Brain microvascular endothelial cell (primary cell): ENCODE results near the gene ADAMTS12.

Source experiments
- DNase-seq: peaks from one replicate; pipeline ENCODE4 v3.0.0-alpha.2; 2020
- H3K27ac ChIP-seq: fragments of 250-450 bp; sonication (Bioruptor Pico); 2 replicates; pipeline ENCODE4 v1.5.1; 2020; ENCODE audit warnings: mild to moderate bottlenecking, moderate library complexity
- H3K27me3 ChIP-seq: fragments of 250-450 bp; sonication (Bioruptor Pico); replicated peaks from 2 replicates; pipeline ENCODE4 v1.5.1; 2020; ENCODE audit warnings: mild to moderate bottlenecking
- H3K36me3 ChIP-seq: fragments of 250-450 bp; sonication (Bioruptor Pico); replicated peaks from 2 replicates; pipeline ENCODE4 v1.5.1; 2020; ENCODE audit warnings: mild to moderate bottlenecking
- H3K4me3 ChIP-seq: 2 replicates; pipeline ENCODE4 v1.5.1; 2011; ENCODE audit warnings: low read depth, mild to moderate bottlenecking, control low read depth, low read length, moderate library complexity
- in situ Hi-C: cut with HindIII; loops from 2 replicates; pipeline ENCODE4 v1.10.0; 2017; ENCODE audit warnings: low sequenced_read_pairs, low pct_ligation_motif_present
- TF ChIP-seq, protein P1 (sequence below): IDR thresholded peaks from 2 replicates; pipeline ENCODE4 v1.5.1; 2011; ENCODE audit warnings: low read depth, mild to moderate bottlenecking, moderate library complexity, low read length, control low read depth, inconsistent platforms; ENCODE audit errors: missing control alignments

The ADAMTS12 gene

DNA sequence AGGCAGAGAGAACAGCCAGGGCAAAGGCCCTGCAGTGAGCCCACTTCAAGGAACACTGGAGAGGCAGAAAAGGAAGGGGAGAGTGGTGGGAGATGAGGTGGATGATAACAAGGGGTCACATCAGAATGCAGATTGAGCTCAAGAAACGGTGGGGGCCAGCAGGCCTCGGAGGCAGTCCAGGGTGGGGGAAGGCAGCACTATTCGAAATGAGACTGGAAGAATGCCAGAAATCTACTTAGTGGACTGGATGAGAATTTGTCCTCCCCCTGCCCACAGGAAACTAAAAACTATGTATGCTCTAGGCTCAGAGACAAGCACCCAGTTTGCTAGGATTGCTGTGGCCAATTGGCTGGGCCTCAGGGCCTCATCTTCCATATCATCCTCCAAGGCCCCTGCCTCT, 148.7 kb downstream of the ADAMTS12 start:
- no peak for DNase-seq
- no peaks in the 10 kb centered on the region for H3K27me3 ChIP-seq
- H3K4me3 ChIP-seq: no peak overlapping the region
- no peak overlapping the region for H3K27ac ChIP-seq
- in situ Hi-C loops: no loop called here
- peaks cover 24% of the 10 kb centered on the region for H3K36me3 ChIP-seq
- TF ChIP-seq, protein P1, sequence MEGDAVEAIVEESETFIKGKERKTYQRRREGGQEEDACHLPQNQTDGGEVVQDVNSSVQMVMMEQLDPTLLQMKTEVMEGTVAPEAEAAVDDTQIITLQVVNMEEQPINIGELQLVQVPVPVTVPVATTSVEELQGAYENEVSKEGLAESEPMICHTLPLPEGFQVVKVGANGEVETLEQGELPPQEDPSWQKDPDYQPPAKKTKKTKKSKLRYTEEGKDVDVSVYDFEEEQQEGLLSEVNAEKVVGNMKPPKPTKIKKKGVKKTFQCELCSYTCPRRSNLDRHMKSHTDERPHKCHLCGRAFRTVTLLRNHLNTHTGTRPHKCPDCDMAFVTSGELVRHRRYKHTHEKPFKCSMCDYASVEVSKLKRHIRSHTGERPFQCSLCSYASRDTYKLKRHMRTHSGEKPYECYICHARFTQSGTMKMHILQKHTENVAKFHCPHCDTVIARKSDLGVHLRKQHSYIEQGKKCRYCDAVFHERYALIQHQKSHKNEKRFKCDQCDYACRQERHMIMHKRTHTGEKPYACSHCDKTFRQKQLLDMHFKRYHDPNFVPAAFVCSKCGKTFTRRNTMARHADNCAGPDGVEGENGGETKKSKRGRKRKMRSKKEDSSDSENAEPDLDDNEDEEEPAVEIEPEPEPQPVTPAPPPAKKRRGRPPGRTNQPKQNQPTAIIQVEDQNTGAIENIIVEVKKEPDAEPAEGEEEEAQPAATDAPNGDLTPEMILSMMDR: no peak

DNA sequence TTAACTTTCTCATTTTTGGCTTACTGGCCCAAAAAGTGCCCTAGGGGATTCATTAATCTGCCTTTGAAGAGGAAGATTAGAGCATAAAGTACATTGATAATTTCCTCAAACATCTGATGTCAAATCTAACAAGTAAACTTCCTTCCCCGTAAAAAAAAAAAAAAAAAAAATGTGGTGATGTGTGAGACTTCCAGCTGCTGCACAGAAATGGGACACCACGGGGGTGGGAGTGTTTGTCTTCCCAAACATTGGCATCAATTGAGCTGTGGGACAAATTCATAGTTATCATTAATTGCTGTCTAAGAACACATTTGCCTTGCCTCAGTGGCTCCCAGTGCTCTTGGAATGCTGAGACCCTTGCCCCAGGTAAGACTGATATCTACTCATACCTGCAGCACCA, 149.6 kb downstream of the ADAMTS12 start:
- peaks cover 22% of the 10 kb centered on the region for H3K36me3 ChIP-seq
- TF ChIP-seq, protein P1: no peak
- H3K4me3 ChIP-seq: no peak overlapping the region
- no peak overlapping the region for H3K27ac ChIP-seq
- no peaks in the 10 kb centered on the region for H3K27me3 ChIP-seq
- DNase-seq: no peak
- in situ Hi-C loops: no loop called here

DNA sequence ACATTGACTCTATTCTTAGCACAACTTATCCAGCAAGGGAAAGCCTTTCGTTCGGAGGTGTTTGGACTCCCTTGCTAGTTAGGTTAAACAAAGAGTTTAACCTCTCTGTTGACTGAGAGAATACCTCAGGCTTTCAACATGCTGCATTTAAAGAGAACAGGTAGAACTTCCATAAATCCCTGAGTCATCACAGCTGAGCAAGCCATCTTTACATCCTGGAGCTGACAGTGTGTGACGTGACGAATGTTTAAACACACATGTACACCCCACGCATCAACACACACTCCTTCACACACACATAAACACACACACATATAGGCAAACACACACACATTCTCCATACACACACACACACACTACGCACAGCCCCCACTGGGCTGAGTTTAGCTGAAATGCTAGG, 152.8 kb downstream of the ADAMTS12 start:
- in situ Hi-C loops: no loop called here
- peaks cover 15% of the 10 kb centered on the region for H3K36me3 ChIP-seq
- no peak for DNase-seq
- no peaks in the 10 kb centered on the region for H3K27me3 ChIP-seq
- no peak overlapping the region for H3K27ac ChIP-seq
- H3K4me3 ChIP-seq: no peak overlapping the region
- TF ChIP-seq, protein P1: no peak

DNA sequence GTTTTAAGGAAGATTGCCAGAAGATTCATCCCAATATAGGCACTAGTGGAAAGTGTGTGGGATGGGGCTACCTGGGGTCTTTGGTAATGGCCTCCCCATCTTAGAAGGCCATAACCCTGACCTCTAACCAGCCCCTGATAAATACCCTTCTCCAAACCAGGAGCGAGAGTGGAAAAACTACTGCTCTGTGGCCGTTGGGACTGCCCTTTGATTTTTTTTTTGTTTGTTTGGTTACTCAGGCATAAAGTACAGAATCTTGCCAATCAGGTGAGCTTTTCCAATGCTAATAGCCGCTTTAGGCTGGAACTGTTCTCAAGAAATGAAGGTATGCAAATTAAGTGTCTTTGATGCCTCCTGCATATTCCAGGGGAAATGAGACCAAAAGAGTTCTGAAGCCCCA, 153.7 kb downstream of the ADAMTS12 start:
- Histone ChIP-seq H3K27ac (no peak overlapping the region), H3K27me3 (no peaks in the 10 kb centered on the region), H3K36me3 (peaks cover 19% of the 10 kb centered on the region), H3K4me3 (no peak overlapping the region)
- in situ Hi-C loops: no loop called here
- DNase-seq: no peak
- TF ChIP-seq, protein P1: no peak

DNA sequence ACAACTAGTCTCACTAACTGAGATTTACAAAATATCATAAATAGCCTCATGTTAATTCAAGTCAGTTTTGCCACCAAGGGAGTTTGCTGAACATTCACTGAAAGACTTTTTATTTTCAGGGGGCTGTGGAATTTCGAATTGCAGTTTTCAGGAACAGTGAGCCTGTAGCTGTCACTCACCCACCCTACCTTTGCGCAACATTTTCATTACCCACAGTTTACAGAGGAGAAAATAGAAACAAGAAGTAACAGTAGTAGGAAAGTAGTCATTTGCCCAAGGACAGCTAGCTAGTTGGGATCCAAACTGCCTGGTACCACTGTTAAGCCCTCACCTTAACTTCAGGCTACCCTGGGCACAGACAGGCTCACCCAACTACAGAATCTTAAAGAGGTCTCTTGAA, 154.1 kb downstream of the ADAMTS12 start:
- Histone ChIP-seq H3K36me3 (peaks cover 18% of the 10 kb centered on the region), H3K27me3 (no peaks in the 10 kb centered on the region), H3K4me3 (no peak overlapping the region), H3K27ac (no peak overlapping the region)
- TF ChIP-seq, protein P1: no peak
- in situ Hi-C loops: no loop called here
- no peak for DNase-seq

DNA sequence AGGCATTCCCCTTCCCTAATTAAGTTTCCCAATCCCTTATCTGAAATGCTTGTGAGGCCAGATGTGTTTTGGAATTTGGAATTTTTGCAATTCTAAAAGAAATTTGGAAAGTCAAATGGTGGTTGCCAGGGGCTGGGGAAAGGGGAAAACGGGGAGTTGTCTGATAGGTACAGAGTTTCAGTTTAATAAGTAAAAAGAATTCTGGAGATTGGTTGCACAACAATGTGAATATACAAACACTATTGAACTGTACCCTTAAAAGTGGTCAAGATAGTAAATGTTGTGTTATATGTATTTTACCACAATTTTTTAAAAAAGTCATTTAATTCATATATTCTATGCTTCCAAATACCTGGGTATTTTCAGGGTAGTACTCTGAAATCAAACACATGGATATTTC, 154.5 kb downstream of the ADAMTS12 start:
- TF ChIP-seq, protein P1: no peak
- H3K27ac ChIP-seq: peak overlapping the region; percentile 81
- H3K27me3 ChIP-seq: no peaks in the 10 kb centered on the region
- no peak for DNase-seq
- in situ Hi-C loops: no loop called here
- H3K4me3 ChIP-seq: no peak overlapping the region
- H3K36me3 ChIP-seq: peaks cover 14% of the 10 kb centered on the region
